ENCODE data around the gene ACYP2.
A peak's percentile ranks its signal among the peaks of the same experiment; 100 is the strongest.
"Not testable (repeated sequence)": the region's sequence is repeated elsewhere in the genome, so short reads cannot be mapped to it uniquely, and the experiment has no call there.

ACYP2 gene

GRCh38 chr2:54103454-54104314, 11.7 kb upstream of the ACYP2 start:
- in situ Hi-C loops (cut with MboI; ENCODE audit: low sequenced_read_pairs, unreplicated experiment), result loop anchor here (25.0 kb wide), 1 partner anchor 609 kb away; the partner anchor contains the start of gene EML6
- no peak for DNase-seq (ENCODE audit: low spot score)

GRCh38 chr2:54106631-54107454, 8.6 kb upstream of the ACYP2 start:
- in situ Hi-C loops (cut with MboI; ENCODE audit: low sequenced_read_pairs, unreplicated experiment), result loop anchor here (25.0 kb wide), 1 partner anchor 605 kb away; the partner anchor contains the start of gene EML6
- TF ChIP-seq, protein P1, sequence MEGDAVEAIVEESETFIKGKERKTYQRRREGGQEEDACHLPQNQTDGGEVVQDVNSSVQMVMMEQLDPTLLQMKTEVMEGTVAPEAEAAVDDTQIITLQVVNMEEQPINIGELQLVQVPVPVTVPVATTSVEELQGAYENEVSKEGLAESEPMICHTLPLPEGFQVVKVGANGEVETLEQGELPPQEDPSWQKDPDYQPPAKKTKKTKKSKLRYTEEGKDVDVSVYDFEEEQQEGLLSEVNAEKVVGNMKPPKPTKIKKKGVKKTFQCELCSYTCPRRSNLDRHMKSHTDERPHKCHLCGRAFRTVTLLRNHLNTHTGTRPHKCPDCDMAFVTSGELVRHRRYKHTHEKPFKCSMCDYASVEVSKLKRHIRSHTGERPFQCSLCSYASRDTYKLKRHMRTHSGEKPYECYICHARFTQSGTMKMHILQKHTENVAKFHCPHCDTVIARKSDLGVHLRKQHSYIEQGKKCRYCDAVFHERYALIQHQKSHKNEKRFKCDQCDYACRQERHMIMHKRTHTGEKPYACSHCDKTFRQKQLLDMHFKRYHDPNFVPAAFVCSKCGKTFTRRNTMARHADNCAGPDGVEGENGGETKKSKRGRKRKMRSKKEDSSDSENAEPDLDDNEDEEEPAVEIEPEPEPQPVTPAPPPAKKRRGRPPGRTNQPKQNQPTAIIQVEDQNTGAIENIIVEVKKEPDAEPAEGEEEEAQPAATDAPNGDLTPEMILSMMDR (IDR thresholded peaks at IDR 0.05; ENCODE audit: borderline replicate concordance, control extremely low read depth, extremely low read depth, insufficient read depth, missing control alignments), result peak; percentile 63
- peak; percentile 36 for DNase-seq (ENCODE audit: low spot score)

More at GRCh38 chr2:54103454-54104314, 11.7 kb upstream of the ACYP2 start:
- TF ChIP-seq, protein P1 (IDR thresholded peaks at IDR 0.05; ENCODE audit: borderline replicate concordance, control extremely low read depth, extremely low read depth, insufficient read depth, missing control alignments), result no peak

GRCh38 chr2:54107455-54107764, 8.0 kb upstream of the ACYP2 start:
- DNase-seq (ENCODE audit: low spot score), result no peak
- in situ Hi-C loops (cut with MboI; ENCODE audit: low sequenced_read_pairs, unreplicated experiment), result loop anchor here (25.0 kb wide), 1 partner anchor 605 kb away; the partner anchor contains the start of gene EML6
- TF ChIP-seq, protein P1 (IDR thresholded peaks at IDR 0.05; ENCODE audit: borderline replicate concordance, control extremely low read depth, extremely low read depth, insufficient read depth, missing control alignments), result no peak

- in situ Hi-C loops (cut with MboI; ENCODE audit: low sequenced_read_pairs, unreplicated experiment), result loop anchor here (25.0 kb wide), 1 partner anchor 604 kb away; the partner anchor contains the start of gene EML6
- no peak for DNase-seq (ENCODE audit: low spot score)
- TF ChIP-seq, protein P1 (IDR thresholded peaks at IDR 0.05; ENCODE audit: borderline replicate concordance, control extremely low read depth, extremely low read depth, insufficient read depth, missing control alignments), result no peak
Measured at GRCh38 chr2:54107903-54108615, 7.4 kb upstream of the ACYP2 start.

DNA sequence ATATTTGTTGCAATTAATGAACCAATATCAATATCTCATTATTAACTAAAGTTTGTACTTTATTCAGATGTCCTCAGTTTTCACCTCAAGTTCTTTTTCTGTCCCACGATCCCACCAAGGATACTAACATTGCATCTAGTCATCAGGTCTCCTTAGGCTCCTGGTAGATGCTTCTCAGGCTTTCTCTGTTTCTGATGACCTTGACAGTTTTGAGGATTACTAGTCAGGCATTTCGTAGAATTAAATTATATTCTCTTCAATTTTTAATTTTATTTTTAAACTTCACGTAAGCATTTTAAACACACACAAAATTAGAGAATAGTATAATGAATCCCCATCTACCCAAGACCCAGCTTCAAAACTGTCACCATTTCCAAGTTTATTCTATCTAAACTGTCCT, 5.6 kb upstream of the ACYP2 start:
- in situ Hi-C loops (cut with MboI; ENCODE audit: low sequenced_read_pairs, unreplicated experiment), result loop anchor here (25.0 kb wide), 1 partner anchor 602 kb away; the partner anchor contains the start of gene EML6
- DNase-seq (ENCODE audit: low spot score), result no peak
- TF ChIP-seq, protein P1 (IDR thresholded peaks at IDR 0.05; ENCODE audit: borderline replicate concordance, control extremely low read depth, extremely low read depth, insufficient read depth, missing control alignments), result no peak

GRCh38 chr2:54114479-54114878, 936 bp upstream of the ACYP2 start:
- not testable (repeated sequence) for DNase-seq (ENCODE audit: low spot score)
- in situ Hi-C loops (cut with MboI; ENCODE audit: low sequenced_read_pairs, unreplicated experiment), result loop anchor here (25.0 kb wide), 1 partner anchor 598 kb away; the partner anchor contains the start of gene EML6

All from GM13976 (cell line).